LHCN-M2 (cell line): ENCODE results near the gene SPANXN3. TPM values are rescaled to one million over a fixed set of nuclear protein-coding genes. Genes with fewer than 3 reads are reported as not detected.
"Not testable (repeated sequence)": the region's sequence is repeated elsewhere in the genome, so short reads cannot be mapped to it uniquely, and the experiment has no call there.

Source experiments
- DNase-seq: peaks from one replicate; pipeline ENCODE4 v3.0.0-alpha.2; 2012; ENCODE audit warnings: low read depth
- polyA plus RNA-seq: library from polyadenylated mRNA; unstranded; fragments of >200 nt; gene quantifications from one replicate; pipeline ENCODE4 v1.2.1, GENCODE V29; 2012; ENCODE audit warnings: missing spikeins
- total RNA-seq: library from RNA; depleted of rRNA; stranded (reverse); fragments of >200 nt; gene quantifications from 2 replicates; pipeline ENCODE4 v1.2.3, GENCODE V29; 2014; rRNA removed

The SPANXN3 gene, protein sequence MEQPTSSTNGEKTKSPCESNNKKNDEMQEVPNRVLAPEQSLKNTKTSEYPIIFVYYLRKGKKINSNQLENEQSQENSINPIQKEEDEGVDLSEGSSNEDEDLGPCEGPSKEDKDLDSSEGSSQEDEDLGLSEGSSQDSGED
- total RNA-seq: not detected in 2 replicates
- polyA plus RNA-seq: not detected

- DNase-seq: not testable (repeated sequence)
Observed at GRCh38 chrX:143517375-143517774, at the start of gene SPANXN3. Gene SPANXN3, minus strand, starts transcription at chrX:143517475. Its CDS starts 84 bp downstream, at chrX:143517391.

- DNase-seq: no peak
Observed at GRCh38 chrX:143536176-143536575, 18.9 kb upstream of the SPANXN3 start.

GRCh38 chrX:143502196-143502595, 15.1 kb downstream of the SPANXN3 start:
- DNase-seq: not testable (repeated sequence)

GRCh38 chrX:143500751-143501150, 16.5 kb downstream of the SPANXN3 start:
- peak; percentile 63 for DNase-seq

- DNase-seq: no peak
Observed at GRCh38 chrX:143486105-143486504, 31.2 kb downstream of the SPANXN3 start.

- DNase-seq: no peak
Observed at GRCh38 chrX:143476751-143477150, 40.5 kb downstream of the SPANXN3 start.

DNA sequence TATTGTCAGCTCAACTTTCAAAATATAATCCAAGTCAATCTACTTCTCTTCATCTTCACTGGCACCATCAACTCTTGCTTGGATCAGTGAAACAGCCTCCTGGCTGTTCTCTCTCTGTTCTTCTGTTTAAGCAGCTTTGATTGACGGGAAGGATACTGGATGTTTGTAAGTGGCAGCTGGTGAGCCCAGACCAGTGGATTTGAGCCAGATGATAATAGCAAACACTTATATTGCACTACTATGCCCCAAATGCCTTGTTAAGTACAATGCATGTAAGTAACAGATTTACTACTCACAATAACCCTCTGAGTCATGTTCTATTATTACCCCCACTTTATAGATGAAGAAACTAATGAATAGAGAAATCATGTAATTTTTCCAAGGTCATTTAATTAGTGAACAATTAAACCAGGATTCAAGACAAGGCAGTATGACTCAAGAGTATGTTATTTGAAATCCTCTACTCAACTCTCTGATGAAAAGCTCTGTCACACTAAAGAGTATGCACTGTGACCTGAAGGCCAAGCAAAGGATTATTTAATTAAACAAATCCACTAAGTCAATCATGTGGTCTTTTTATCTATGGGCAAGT, 44.8 kb downstream of the SPANXN3 start:
- DNase-seq: peak; percentile 67

DNA sequence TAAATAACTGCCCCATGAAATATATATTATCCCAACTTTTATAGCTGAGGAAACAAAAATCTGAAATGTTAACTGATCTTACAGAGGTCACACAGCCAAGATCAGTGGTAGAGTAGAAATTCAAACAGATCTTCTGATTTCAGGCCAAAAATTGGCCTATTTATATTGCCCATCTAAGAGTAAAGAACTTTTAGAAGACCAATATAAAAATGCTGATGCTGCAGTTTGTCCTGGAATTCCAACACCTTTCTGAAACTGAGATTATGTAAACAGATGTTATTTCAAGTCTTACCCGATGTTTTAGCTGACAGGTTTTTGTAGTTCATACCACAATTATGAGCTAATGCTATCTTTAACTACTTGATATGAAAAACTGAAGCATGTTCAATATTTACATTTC, 51.1 kb downstream of the SPANXN3 start:
- DNase-seq: no peak

DNA sequence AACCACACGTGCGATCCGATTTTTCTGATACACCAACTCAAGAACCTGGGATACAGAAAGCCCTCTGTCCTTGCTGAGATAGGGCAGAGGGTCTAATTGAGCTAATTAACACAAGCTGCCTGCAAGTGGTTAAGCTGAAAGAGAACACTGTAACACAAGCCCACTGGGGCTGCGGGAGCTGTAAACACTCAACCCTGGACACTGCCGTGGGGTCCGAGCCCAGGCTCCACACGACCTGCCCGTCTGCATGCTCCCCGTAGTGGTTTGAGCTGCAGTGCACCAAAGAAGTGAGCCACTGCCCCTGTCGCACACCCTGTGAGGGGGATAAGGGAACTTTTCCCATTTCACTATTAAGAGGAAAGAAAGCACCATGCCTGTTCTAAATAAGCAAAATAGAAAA, 54.6 kb downstream of the SPANXN3 start:
- DNase-seq: no peak

- no peak for DNase-seq
Observed at GRCh38 chrX:143461606-143462005, 55.7 kb downstream of the SPANXN3 start.

Other genes with a start within 250 kb of the SPANXN3 start
- 3.0 and 5.6 TPM in 2 replicates for gene SLITRK4, start 118.6 kb upstream of the SPANXN3 start, total RNA-seq
- gene SPANXN2, start 203.3 kb upstream of the SPANXN3 start, total RNA-seq: not detected in 2 replicates